ENCODE results near the gene ADCY1.

DNA sequence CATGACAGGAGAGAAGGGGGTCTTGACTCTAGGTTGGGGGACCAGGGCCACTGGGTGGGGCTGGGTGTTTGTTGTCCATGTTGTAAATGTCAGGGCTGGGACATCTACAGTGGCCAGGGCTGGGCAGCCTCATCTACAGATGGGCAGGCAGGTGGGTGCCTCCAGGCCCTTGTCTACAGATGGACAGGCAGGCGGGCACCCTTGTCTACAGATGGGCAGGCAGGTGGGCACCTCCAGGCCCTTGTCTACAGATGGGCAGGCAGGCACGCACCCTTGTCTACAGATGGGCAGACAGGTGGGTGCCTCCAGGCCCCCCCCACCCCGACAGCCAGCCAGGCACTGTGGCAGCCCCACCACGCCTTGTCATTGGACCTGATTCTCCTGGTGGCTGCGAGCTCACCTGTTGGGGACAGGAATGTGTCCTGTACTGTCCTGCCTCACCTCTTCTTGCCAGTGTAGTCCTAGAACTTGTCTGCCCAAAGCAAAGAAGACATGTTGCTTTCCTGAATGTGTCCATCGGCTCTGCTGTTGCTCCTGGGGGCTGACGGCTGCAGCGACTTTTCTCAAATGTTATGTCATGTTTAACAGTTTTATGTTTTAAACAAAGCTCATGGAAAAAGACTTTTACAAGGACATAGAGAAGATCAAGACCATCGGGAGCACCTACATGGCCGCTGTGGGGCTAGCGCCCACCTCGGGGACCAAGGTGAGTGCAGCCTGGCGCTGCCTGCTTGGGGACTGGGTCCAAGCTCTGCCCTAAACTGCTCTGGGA lies 129.9 kb downstream of the ADCY1 start:
- TF ChIP-seq CTCF (IDR thresholded peaks at IDR 0.05) (no peak), POLR2A (IDR thresholded peaks at IDR 0.05) (no peak), POLR2AphosphoS5 (IDR thresholded peaks at IDR 0.05) (no peak), EP300 (IDR thresholded peaks at IDR 0.05) (no peak)
